Activated CD4-positive, CD25-positive, alpha-beta regulatory T cell treated with anti-CD3 and anti-CD28 coated beads, Interleukin-2, amount 50 U/mL, for 72 hours (primary cell): ENCODE data around the gene ALDH1A3.
A peak's percentile ranks its signal among the peaks of the same experiment; 100 is the strongest.

ENCODE experiments used
- DNase-seq: peaks from one replicate; pipeline ENCODE4 v3.0.0; 2021

ALDH1A3 gene

DNA sequence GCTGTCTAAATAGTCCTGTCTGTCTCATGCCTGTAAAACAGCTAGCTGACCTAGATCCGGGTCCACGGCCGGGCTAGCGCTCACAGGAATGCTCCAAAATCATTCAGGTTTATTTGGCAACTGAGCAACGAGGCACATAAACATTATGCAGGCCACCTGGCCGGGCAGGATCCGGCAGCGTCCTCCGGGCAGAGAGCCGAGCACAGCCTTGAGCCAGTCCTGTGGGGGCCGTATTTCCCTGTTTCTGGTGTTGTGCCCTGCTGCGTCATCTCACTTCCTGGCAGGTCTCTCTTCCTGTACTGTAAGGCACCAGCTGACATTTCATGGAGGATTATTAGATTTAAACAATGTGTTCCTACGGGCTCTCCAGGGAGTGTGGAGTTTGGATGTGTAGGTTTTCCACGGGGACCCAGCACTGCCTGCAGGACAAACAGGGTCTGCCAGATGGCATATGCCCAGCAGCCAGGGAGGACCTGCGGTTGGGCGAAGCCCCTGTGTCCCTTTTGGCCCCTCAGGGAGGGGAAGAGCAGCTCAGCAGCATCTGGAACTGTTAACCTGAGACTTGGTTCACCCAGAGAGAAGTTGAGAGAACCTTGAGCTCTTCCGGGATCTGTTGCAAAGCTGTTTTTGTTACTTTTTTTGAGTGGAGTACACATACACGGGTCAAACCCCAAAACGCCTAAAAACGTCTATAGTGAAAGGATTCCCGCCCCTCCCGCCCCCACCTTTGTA, 23.0 kb downstream of the ALDH1A3 start:
- DNase-seq = no peak

DNA sequence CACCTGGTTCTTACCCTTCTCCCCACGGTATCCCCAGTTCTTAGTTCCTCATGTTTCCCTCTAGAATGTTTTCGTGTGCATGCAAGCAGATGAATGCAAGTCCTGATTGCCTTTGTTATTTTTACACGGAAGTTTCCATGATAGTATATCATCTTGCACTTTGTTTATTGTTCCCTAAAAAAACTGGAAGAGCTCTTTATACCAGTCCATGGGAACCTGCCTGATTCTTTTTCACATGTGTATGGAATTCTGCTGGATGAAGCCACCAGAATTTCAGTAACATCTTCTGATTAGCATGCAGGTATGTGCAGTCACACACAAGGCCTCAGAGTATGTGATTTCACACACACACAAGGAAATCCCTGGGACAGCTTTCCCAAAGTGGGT, 23.5 kb downstream of the ALDH1A3 start:
- no peak for DNase-seq

DNA sequence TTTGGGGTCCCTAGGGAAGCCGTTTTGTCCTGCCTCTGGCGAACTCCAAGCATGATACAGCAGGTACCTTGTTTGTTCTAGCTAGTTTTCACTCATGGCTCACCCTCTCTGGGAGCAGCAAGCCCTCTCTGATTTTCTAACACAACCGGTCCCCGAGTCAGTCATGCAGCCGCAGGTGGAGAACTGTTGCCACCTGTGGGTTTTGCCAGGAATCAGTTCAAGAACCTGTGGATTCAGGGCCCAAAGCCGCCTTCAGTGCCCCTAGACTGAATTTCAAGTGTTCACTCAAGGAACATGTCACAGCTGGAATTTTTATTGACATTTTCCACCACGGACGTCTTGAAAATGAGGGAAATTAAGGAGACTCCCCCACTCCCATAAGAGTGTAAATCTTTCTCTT, 26.2 kb downstream of the ALDH1A3 start:
- no peak for DNase-seq

DNA sequence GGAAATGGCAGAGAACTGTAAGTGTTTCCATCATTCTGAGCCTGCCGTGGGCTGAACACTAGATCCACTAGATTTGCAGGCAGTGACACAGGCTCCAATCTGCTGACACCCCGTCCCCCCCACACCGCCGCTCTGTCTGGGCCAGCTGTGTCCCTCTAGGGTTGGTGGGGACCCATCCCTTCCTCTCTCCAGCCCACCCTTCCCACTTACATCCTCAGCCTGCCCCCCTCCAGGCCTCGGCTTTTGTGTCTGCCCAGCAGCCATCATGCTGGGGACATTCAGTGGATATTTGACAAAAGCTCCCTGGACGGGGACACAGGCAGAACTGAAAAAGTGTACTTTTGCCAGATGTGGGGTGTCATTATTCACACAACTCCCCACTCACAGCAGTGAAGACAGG, 28.8 kb downstream of the ALDH1A3 start:
- no peak for DNase-seq

DNA sequence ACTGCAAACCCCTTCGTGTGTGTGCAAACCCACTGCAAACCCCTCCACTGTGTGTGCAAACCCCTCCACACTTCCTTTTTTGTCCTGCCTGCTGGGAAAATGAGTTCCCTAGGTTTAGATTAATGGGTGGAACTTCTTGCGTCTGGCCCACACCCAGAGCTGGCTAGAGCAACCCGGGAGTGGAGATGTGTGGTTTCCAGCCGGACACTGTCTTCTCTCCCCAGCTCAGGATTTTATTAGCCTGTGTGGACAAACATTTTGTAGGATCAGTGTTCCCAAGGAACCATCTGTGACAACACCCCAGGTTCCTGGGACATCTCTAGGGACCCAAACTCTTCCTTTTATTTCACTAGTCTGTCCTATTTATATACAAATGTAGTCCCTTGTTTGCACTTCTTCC, 29.9 kb downstream of the ALDH1A3 start:
- no peak for DNase-seq

DNA sequence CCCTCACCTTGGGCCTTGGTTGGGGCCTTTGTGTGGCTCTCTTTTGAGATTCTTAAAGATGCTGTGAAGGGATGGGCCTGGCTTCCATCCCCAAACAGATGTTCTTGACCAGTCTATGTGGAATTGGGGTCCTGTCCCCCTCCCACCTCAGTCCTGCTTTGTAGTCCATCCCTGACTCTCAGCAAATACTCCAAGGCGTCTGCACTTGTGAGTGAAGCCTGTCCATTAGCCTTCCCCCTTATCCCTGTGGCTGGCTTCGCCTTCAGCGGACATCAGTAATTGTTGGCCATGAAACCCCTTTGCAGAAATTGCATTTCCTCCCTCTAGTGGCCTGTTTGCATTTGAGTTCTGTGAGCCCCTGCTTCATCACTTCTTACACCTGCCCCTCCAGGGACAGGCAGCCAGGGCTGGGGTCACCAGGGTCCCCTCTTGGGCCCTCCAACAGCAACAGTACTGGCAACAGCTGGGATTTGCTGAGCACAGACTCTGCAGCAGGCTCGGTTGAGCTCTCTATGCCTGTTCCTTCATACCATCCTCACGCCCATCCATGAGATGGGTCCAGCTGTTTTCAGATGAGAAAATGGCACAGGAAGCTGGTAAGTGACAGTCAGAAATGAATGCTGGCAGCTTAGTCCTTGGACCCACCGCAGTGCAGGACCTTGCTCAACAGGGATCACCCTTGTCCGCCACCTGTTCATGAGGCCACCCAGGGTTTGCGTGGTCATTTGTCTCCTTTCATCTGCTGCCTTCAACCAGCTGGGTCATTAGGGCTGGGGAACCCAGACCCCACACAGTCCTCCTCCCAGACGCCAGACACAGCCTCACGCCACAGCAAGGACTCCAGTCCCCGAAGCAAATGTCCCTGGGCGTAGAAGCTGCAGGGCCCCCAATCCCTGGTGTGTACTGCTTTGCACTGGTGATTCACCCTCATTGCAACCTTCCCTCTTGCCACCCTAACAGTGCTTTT, 30.6 kb downstream of the ALDH1A3 start:
- DNase-seq = no peak

DNA sequence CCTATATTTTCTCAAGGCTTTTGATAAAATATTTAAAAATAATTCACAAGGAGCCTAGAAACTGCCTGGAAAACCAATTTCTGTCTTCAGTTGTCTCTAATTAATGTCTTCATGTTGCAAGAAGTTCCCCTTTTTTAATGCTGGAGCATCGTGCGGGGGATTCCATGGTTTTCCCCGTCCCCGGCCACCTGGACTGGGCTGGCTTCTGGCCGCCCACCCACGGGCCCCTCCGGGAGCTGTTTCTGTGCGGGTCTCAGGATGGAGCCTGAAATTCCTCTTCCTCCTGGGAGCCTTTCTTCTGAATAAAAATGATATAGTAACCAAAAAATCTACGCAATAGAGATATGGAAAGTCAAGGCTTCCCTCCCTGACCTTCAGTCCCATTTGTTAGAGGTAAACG, 31.5 kb downstream of the ALDH1A3 start:
- no peak for DNase-seq

DNA sequence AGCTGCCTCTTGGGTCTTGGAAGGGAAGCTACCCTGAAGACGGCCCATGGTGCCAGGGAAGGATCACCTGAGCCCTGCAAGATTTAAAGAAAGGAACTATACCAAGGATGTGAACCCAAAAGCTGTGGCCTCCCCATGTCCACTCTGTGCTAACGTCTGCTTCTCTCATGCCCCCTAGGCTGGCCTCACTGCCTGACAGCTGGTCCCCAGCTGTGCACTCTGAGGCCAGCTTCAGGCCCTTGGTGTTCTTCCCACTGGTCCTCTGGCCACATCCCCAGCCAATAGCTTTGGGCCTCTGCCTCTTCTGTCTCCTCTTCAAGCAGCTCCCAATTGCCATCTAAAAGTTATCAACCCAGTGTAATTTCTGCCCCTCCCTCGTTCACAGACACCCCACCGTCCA, 34.3 kb downstream of the ALDH1A3 start:
- DNase-seq = no peak

DNA sequence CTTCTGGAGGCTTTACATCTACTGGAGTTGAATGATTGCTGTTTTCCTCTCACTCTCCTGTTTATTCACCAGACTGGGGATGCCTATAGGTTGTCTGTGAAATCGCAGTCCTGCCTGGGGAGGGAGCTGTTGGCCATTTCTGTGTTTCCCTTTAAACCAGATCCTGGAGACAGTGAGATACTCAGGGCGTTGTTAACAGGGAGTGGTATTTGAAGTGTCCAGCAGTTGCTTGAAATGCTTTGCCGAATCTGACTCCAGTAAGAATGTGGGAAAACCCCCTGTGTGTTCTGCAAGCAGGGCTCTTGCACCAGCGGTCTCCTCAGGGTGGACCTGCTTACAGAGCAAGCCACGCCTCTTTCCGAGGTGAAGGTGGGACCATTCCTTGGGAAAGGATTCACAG, 35.2 kb downstream of the ALDH1A3 start:
- no peak for DNase-seq

DNA sequence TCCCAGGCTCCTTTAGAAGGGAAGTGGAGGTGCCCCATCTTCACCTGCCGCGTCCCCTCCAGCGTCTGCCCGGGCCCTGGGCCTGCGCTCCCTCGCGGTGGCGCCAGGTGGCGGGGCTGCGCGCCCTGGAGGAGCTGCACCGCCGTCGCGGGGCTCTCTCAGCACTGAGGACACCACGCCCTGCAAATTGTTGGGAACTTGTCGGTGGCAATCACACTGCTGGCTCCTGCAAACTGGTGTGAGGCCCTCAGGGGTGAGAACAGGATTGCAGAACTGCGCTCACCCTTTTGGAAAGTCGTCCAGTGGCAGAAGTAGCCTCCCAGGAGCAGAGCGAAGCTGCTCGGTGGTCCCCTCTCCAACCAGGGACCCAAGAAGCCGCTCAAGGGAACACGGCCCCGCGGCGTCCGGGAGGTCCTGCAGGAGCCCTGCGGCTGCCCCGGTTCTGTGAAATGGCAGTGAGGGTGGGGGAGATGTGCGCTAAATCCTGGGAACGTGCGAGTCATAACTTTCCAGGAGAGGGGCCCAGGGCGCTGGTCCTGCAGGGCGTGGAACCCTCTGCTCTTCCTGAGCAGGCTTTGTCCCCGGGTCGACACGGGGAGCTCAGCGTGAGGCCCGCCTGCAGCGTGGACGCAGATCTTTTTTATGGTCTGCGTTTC, 38.5 kb downstream of the ALDH1A3 start:
- peak; percentile 74 for DNase-seq

DNA sequence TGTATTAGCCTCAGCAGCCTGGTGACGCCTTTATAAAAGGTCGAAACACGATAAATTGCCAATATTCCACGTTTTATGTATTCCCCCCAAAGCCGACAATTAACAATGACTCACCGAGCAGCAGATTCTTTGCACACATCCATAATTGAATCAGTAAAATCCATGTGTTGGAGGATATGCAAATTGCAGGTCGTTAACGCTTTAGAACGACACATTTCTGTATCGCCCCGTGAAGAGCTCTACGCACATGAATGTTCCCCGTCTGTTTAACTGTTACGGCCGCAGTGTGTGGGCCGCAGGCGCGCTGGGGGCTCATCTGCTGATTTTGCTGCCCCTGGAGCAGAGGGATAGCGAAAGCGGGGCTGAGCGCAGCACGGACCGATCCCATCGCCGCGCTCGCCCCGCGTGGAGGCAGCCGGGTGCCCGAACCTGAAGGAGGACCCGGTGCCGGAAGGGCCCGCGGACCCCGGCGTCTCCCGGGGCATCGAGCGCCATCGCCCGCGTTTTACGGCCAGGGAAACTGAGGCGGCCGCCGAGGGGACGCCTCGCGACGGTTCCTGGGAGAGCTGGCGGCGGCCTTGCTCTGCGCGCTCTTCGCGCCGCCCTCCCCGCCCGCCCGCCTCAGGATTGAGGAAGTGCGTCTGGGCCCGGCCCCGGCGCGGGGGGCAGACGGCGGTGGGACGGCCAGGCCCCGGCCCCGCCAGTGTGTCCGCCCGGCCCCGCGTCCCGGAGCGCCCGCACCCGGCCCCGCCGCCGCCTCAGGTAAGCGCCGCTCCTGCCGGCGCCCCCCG, 39.3 kb downstream of the ALDH1A3 start, which contains the start of gene LRRK1:
Gene LRRK1 (plus strand): TSS at position 668 of the 791 bp plus-strand sequence. CDS start 5,276 bp downstream, outside the sequence.
- no peak for DNase-seq

DNA sequence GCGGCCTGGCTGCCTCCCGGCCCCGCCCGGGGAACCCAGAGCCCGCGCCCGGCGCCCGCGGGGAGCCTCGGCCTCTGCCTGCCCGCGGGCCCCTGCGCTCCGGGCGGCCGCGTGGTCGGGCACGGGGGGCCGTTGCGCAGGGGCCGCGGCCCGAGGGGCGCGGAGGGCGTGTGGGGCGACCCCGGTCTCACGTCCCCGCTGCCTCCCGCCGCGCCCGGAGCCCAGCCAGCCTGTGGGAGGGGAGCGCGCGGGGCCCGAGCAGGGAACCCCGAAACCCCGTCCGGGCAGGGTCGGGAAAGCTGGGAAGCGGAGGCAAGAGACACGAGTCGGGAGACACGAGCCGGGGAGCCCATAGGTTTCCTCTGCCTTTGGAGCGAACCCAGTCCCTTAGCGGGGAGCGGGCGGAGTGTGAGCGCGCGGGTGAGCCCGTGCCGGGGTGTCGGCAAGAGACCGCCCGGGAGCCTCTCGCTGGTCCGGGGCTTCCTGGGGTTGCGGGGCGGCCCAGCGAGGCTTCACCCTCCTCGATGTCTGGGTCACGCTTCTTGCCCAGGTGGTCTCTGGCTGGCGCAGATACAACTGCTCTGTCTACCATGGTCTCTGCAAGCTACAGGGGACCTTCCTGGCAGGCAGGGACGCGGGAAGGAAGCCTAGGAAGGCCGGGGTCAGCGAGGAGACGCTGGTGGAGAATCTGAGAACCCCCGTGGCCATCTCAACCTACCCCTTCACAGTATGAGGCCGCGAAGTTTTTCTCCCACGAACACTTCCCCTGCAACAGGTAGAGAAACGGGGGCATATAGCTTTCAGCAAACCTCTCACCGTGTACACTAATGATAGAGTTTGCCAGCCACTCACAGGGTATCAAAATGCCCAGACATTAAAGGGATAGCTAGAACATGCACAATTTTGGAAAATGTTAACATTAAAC, 40.1 kb downstream of the ALDH1A3 start:
- DNase-seq = no peak

DNA sequence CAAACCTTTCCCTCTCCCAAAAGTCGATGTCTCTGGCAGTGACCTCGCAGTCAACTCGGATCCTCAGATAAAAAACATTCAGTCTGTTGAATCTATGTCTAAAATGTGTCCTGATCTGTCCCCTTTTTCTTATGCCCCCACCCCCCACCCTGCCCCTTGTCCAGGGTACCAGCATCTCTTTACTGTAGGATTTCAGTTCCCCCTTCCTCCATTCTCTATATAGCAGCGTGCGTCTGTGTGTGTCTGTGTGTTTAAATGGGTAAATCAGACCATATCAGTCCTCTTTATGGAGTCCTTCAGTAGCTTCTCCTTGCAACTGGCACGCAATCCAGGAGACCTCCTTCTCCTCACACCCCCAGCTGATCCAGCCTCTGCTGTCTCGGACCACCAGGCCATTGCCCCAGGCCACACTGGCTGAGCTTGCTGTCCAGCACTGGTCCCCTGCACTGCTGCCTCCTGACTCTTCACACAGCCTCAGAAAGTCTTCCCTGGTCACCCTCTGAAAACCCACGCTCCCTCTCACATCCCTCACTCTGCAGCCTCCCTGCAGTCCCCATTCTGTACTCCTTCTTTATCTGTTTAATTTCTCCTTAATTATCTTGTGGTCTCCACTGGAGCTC, 41.0 kb downstream of the ALDH1A3 start:
- DNase-seq = no peak

DNA sequence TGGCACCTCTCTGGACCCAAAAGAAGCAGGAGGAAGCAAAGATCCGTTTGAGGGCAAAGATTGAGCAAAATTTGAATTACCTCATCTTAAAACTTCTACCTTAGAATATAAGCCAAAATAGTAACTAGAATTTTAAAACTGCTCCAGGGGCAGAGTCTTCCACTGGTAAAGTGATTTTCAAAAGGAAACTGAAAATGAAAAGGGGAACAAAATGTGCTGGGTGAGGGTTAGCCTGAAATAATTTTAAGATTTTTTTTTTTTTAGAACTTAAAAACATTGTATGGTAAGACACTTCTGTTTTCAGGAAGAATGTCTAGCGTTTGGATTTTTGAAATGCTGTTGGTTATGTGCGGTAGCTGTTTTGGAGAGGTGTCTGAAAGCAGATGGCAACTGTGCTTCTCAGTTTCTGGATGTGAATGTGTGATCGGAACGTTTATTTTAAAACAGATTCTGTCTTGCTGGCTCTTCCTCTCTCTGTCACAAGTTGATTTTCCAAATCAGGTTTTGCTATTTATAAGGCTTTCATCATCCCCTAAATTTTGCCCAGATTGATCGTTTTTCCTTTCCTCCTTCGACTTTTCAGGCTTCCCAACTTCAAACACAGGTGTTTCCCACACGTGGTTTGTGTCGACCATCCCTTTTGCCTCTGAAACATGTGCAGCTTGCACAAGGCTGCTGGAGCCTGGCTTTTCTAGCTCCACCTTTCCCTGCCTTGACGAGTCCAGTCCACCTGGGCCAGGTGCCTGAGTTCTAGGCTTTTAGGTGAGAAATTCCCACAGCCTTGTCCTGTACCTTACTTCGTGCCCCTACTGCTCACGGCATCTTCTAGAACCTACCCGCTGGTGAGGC, 42.8 kb downstream of the ALDH1A3 start:
- DNase-seq = no peak

DNA sequence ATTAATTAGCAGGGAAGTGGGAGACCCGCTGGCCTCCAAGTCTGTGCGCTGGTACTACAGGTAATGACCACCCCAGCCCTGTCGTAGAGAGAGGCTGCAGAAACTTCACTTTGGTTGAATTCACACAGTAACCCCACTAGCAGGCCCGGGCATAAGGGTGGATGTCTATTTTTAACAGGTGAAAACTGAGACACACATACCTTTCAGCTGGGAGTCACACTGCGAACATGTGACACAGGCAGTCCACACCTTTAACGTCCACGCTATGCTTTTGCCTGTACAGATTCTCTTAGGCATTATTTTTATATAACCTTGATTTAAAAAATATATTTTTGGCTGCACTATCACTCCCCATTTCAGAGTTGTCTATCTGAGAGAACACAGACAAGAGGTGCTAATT, 43.4 kb downstream of the ALDH1A3 start:
- DNase-seq = no peak

DNA sequence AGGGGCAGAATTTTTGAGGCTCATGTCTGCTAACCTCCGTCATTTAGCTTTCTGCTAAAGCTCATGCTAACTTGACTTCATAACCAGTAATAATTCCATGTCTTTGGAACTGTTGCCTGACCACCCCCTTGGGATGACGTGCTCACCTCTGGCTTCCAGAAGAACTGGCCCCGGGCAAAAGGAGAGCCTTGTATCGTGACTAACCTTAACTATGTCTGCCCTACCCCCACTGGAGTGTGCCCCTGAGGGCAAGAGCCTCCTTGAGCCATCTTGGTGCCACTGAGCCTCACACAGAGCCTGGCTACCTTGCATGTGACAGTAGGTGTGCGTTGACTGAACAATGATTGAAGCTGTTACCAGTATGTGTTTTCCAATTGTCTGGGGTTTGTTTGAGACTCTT, 44.3 kb downstream of the ALDH1A3 start:
- DNase-seq = no peak

DNA sequence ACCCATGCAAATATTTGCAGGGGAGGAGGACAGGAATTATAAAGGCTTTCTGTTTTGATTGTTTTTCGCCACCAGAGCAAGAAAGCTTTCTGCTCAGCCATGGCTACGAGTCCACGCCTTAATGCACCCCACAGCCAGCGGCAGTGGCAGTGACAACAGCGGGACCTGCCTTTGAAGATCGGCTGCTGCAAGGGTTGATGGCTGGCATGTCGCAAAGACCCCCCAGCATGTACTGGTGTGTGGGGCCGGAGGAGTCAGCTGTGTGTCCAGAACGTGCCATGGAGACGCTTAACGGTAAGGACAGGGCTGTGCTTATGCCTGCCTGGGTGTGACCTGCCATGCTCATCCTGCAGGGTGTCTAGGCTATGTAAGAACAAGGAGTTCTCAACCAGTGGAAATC, 44.8 kb downstream of the ALDH1A3 start:
- DNase-seq = no peak

DNA sequence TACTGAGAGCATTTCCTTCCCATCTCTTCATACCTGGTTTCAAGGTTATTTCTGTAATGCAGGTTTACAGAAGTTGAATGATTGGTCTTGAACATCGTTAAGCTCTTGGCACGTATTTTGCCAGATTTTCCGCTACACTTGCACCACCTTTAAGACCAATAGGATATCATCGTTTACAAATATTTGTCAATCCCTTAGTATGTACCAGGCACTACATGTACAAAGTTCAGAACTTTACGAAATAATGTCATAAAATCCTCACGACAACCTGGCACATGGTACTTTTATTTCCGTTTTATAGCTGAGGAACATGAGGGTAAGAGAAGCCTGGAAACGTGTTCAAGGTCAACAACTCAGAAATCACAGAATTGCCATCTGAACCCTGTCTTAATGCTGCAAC, 45.8 kb downstream of the ALDH1A3 start:
- DNase-seq = no peak

DNA sequence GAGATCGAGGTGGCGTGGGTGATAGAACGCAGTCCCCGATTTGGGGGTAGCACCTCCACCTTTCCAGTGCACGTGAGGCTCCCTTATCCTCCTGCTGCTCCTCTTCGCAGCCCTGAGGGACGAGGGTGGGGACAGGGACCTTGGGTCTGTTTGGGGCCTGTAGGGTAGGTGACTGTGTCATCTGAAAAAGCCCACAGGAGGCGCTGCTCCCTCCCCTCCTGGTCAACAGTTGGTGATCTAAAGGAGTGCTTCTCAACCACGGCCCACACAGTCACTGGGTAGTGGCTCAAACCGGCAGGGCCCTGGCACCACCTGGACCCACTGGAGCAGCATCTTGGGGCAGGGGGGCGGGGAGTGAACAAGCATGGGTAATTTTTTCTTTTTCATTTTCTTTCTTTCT, 46.6 kb downstream of the ALDH1A3 start:
- no peak for DNase-seq
